GM12878 (cell line): ENCODE results near the gene KLC4.

Source experiments
- ATF7 ChIP-seq: fragments of 450-650 bp; IDR thresholded peaks from 2 replicates; pipeline ENCODE4 v1.6.1; 2016; ENCODE audit warnings: low read depth, mild to moderate bottlenecking
- CTCF ChIP-seq, 3 experiments: IDR thresholded peaks in 2 of 3; conservative IDR thresholded peaks in 1 of 3; 2 replicates each; pipeline ENCODE4 v1.5.1; 2011; ENCODE audit warnings: low read depth in 3 of 3, low read length in 3 of 3, mild to moderate bottlenecking in 3 of 3, control low read depth in 2 of 3, moderate library complexity in 2 of 3, inconsistent platforms in 1 of 3, mixed read lengths in 1 of 3; ENCODE audit not compliant: control insufficient read depth in 2 of 3, insufficient read depth in 1 of 3; ENCODE audit errors: extremely low read depth in 1 of 3
- GABPA ChIP-seq: IDR thresholded peaks from 2 replicates; pipeline ENCODE4 v1.6.1; 2014; ENCODE audit warnings: antibody characterized with exemption, low read depth, mild to moderate bottlenecking, inconsistent platforms
- NR2C1 ChIP-seq: fragments of 450-650 bp; IDR thresholded peaks from 2 replicates; pipeline ENCODE4 v1.6.1; 2017; ENCODE audit warnings: antibody characterized with exemption, mild to moderate bottlenecking, moderate library complexity
- SMC3 ChIP-seq: IDR thresholded peaks from 2 replicates; pipeline ENCODE4 v1.6.1; 2011; ENCODE audit warnings: low read length, improper control_type of control experiment, borderline replicate concordance
- ZNF274 ChIP-seq: IDR thresholded peaks from one replicate; pipeline ENCODE4 v1.8.0; 2011; ENCODE audit not compliant: insufficient read length, insufficient read depth

GRCh38 chr6:43095939-43096338 lies 36.5 kb downstream of the KLC4 start:
- TF ChIP-seq NR2C1, result no peak
- no peak for TF ChIP-seq CTCF (IDR thresholded peaks at IDR 0.05 in 2 of 3, conservative IDR thresholded peaks at IDR 0.05 in 1 of 3; ENCODE audit: control insufficient read depth in 2 of 3, extremely low read depth in 1 of 3, insufficient read depth in 1 of 3, low read depth in 3 of 3, low read length in 3 of 3)
- TF ChIP-seq GABPA, result no peak
- no peak for TF ChIP-seq ZNF274
- no peak for TF ChIP-seq SMC3
- TF ChIP-seq ATF7, result no peak
